ENCODE results near the gene GSDMA.

The GSDMA gene

DNA sequence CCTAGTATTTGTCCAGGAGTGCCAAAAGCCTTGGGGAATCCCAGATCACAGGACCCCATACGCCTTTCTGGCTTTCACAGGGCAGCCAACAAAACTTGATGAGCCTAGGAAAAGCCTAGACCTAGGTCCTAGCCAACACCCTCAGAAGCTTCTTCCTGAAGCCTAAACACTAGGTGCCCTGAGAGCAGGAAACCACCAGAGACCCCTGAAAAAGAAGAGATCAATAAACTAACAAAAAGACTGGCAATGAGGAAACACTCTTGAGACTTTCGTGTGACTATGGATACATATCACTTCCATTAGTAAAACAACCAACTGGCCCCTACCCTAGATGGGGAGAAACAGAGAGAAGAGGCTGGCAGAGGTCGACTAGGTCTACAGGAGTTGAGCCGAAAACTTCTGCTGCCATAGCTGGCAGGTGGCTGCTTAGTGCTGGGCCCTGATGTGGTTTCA lies 36.6 kb upstream of the GSDMA start:
- Histone ChIP-seq H3K9ac (ENCODE audit: low read depth, low read length) (peak overlapping the region; percentile 74; the same call in 1 of the 2 replicates), H3K9me3 (ENCODE audit: control insufficient read depth, insufficient read depth, low read length) (no peaks in the 10 kb centered on the region), H3K4me1 (ENCODE audit: insufficient read depth, low read length) (no peaks in the 10 kb centered on the region; the same call in none of the 2 replicates), H3K36me3 (ENCODE audit: insufficient read depth, low read length) (peaks cover 6% of the 10 kb centered on the region)

DNA sequence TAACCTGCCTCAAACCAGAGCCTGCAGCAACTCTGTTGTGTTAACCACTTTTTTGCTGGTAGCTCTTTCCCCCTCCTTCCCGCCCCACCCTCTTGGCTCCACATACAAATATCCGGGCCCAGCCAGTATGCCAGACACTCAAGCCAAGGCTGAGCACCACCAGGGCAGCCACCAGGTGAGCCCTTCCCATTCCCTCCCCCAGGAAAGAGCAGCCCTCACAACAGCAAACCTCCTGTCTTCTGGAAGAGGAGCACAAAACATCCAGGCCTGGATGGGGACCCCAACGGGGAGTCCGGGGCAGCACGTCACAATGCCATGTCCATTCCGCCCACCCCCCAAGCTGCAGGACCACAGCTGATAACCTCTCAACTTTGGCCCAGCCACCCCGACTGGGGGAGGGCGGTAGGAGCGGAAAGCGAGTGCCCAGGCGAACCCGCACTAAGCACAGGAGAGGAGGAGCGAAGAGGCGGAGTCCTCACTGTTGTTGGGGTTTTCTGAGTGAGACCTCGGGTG lies 36.2 kb upstream of the GSDMA start:
- peak overlapping the region; percentile 74; the same call in 1 of the 2 replicates for H3K9ac ChIP-seq (ENCODE audit: low read depth, low read length)
- no peaks in the 10 kb centered on the region for H3K9me3 ChIP-seq (ENCODE audit: control insufficient read depth, insufficient read depth, low read length)
- H3K36me3 ChIP-seq (ENCODE audit: insufficient read depth, low read length) = peaks cover 6% of the 10 kb centered on the region
- no peaks in the 10 kb centered on the region; the same call in none of the 2 replicates for H3K4me1 ChIP-seq (ENCODE audit: insufficient read depth, low read length)

DNA sequence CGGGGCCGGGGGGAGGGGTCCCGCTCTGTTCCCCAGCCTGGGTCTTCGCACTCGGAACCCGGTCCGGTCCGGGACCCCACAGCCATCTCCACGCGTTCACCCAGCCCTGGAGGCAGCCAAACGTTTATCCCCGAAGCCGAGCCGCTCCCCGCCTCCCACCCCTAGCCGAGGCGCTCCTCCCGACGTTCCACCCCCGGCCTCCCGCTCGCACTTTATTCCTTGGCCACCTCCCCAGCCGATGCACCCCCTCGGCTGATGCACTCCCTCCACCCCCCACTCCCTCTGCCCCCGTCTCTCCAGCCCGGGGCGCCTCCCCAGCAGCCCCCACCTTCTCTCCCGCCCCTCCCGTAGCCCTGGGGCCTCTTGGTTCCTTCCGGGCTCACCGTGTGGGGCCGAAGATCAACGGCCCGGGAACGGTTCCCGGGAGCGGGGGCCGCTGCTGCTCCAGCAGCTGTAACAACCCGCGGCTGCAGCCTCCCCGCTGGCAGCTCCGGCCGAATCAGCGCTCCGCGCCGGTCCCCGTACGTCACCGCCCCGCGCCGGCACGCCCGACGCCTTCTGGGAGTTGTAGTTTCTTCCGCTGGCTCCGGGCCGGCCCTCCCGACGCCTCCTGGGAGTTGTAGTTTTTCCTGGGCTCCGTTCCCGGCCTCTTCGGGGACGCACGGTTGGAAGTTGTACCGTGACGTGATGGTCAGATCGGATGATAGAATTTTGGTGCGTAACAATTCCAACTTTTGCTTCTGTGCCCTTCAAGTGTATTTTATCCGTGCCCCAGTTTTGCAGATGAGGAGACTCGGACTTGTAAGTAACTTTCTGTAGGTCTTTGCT lies 35.5 kb upstream of the GSDMA start, which contains the start of the genes LRRC3C and ORMDL3:
TSS of gene LRRC3C (plus strand) at position 632 of the 828 bp plus-strand sequence. CDS start 13,792 bp downstream, outside the sequence.
TSS of gene ORMDL3 (minus strand) at position 501 of the 828 bp plus-strand sequence. CDS start 3,398 bp downstream, outside the sequence.
- no peaks in the 10 kb centered on the region; the same call in none of the 2 replicates for H3K4me1 ChIP-seq (ENCODE audit: insufficient read depth, low read length)
- peak within 1 kb of the TSS; percentile 74 for H3K9ac ChIP-seq (ENCODE audit: low read depth, low read length)
- peaks cover 3% of the 10 kb centered on the region for H3K36me3 ChIP-seq (ENCODE audit: insufficient read depth, low read length)

DNA sequence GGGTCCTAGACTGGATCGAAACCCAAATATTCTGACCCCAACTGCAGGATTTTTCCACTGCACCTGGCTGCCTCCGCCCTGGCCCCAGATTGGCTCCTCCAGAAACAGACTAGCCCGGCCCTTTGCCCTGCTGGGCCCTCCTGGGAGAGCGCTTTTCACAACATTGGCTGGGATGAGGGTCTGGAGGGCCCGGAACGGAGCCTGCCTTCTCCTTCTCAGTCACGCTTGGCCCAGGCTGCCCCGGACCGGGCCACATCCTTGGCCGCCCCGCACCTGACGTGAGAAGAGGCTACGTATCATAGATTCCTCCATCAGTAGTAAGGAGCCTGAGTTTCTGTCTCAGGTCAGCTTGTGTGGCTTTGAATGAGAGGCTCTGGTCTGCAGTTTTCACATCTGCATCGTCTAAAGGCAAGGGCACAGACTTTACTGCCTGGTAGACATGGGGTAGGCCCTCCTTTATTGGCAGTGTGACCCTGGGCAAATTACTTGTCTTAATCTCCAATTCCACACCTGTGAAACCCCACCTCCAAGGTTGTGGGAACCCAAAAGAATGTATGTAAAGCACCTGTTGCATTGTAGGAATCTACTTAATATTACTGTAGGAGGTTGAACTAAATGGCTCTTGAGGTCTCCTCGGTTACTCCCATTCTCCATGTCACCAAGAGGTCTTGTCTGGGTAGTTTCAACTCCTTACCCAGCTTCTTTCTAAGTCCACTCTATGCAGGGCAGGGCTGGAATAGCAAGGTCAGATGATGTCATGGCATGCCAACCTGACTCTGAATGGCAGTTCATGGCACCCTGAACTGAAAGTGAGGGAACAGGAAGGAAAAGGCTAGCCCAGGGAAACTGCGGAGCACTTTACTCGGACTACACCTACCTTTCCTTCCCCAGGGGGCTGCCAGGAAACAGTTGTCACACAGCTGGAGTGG lies 34.6 kb upstream of the GSDMA start:
- H3K9ac ChIP-seq (ENCODE audit: low read depth, low read length) = peak overlapping the region; percentile 74
- no peaks in the 10 kb centered on the region; the same call in none of the 2 replicates for H3K4me1 ChIP-seq (ENCODE audit: insufficient read depth, low read length)
- peaks cover 3% of the 10 kb centered on the region; the same call in 1 of the 2 replicates for H3K36me3 ChIP-seq (ENCODE audit: insufficient read depth, low read length)

More for the DNA sequence above, 35.5 kb upstream of the GSDMA start, which contains the start of the genes LRRC3C and ORMDL3:
- H3K9me3 ChIP-seq (ENCODE audit: control insufficient read depth, insufficient read depth, low read length) = no peaks in the 10 kb centered on the region

DNA sequence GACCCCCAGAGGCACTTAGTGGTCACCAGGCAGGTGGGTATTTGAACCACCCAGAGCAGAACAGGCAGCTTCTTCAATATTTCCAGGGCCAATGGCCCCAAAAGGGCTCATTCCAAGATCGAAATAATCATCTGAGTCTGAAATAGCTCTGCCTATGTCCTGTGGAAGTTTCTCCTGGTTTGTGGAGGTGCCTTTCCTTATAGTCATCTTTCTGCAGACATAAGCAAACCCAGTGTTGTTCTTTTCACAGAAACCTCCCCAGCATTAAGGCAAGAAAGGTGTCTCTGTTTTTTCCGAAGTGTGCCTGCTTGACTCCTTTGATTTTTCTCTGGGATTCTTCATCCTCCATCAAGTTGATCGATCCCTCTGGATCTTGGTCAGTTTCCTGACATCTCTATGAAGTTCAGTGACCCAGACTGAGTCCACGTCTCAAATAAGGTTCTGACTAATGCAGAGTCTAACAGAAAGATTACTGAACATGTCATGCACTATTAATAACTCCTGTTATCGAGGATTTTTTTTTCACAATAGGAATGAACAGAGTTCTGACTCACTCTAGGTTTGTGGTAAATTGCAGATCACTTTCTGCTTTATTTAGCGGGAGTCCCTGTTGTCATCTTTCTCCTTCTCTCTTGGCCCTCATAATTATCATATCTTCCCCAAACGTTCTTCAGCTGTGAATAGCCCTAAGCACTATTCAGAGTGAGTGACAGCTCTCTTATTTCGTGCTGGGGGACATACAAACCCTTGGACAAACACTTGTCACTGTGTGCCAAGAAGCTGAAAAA lies 33.8 kb upstream of the GSDMA start:
- no peaks in the 10 kb centered on the region for H3K36me3 ChIP-seq (ENCODE audit: insufficient read depth, low read length)
- no peaks in the 10 kb centered on the region for H3K9me3 ChIP-seq (ENCODE audit: control insufficient read depth, insufficient read depth, low read length)
- H3K4me1 ChIP-seq (ENCODE audit: insufficient read depth, low read length) = peaks cover under 1% of the 10 kb centered on the region
- H3K9ac ChIP-seq (ENCODE audit: low read depth, low read length) = no peak overlapping the region

More for the DNA sequence above, 34.6 kb upstream of the GSDMA start:
- H3K9me3 ChIP-seq (ENCODE audit: control insufficient read depth, insufficient read depth, low read length) = no peaks in the 10 kb centered on the region

DNA sequence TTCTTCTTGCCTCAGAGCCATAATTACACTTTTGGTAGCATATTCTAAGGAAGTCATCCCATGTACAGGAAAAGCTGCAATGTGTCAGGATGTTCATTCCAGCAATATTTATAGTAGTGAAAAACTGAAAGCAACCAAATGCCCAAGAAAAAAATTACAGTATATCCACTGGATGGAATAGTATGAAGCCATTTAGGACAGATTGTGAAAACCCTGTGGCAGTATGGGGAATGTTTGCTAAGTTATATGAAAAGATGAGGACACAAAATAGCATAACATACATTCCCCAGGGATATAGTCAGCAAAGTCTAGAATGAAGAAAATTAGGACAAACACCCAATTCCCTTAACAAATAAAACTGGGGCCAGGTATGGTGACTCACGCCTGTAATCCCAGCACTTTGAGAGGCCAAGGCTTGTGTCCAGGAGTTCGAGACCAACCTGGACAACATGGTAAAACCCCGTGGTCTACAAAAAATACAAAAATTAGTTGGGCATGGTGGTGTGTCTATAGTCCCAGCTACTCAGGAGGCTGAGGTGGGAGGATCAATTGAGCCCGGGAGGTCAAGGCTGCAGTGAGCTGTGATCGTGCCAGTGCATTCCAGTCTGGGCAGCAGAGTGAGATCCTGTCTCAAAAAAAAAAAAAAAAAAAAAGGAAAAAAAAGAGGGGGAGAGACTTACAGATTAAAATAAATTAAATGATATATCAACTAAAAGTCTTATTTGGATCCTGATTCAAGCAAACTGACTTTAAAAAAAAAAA lies 33.0 kb upstream of the GSDMA start:
- Histone ChIP-seq H3K9me3 (ENCODE audit: control insufficient read depth, insufficient read depth, low read length) (no peaks in the 10 kb centered on the region), H3K4me1 (ENCODE audit: insufficient read depth, low read length) (peaks cover 5% of the 10 kb centered on the region), H3K36me3 (ENCODE audit: insufficient read depth, low read length) (no peaks in the 10 kb centered on the region), H3K9ac (ENCODE audit: low read depth, low read length) (no peak overlapping the region)

DNA sequence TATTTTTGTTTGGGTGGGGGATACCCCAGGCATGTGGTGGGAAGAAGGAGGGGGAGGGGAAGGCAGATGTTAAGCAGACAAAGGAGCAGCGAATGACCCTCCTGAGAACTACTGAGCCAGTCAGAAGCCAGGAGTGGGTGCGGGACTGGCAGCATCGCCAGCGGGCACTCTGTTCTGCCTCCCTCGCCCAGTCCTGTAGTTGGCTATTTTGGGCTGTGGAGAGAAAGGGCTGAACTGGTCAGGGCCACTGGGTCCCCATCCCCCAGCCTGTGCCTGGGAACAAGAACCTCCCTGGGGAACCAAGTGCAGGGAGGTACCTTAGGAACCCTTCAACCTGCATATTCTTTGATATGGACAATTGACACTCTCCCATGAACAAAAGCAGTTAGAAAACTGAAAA lies 28.9 kb upstream of the GSDMA start:
- Histone ChIP-seq H3K9me3 (ENCODE audit: control insufficient read depth, insufficient read depth, low read length) (no peaks in the 10 kb centered on the region), H3K9ac (ENCODE audit: low read depth, low read length) (no peak overlapping the region), H3K36me3 (ENCODE audit: insufficient read depth, low read length) (no peaks in the 10 kb centered on the region), H3K4me1 (ENCODE audit: insufficient read depth, low read length) (peaks cover 5% of the 10 kb centered on the region; the same call in 1 of the 2 replicates)

DNA sequence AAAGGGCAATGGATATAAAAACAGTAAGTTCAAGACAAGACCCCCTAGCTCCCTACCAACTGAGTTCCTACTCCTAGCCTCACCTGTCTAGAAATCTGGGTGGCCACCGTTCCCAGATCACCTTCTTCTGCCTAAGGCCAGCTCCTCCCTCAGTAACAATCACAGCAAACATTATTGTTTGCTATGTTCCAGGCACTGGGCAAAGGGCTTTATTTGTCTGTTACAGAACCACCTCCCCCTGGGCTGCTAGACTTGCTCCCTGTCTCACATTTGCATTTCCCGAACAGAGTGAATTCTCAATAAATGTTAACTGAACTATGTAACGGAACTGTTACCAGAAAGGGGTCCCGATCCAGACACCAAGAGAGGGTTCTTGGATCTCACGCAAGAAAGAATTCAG lies 28.5 kb upstream of the GSDMA start:
- Histone ChIP-seq H3K4me1 (ENCODE audit: insufficient read depth, low read length) (peaks cover 5% of the 10 kb centered on the region; the same call in 1 of the 2 replicates), H3K9me3 (ENCODE audit: control insufficient read depth, insufficient read depth, low read length) (no peaks in the 10 kb centered on the region), H3K36me3 (ENCODE audit: insufficient read depth, low read length) (no peaks in the 10 kb centered on the region), H3K9ac (ENCODE audit: low read depth, low read length) (no peak overlapping the region)

DNA sequence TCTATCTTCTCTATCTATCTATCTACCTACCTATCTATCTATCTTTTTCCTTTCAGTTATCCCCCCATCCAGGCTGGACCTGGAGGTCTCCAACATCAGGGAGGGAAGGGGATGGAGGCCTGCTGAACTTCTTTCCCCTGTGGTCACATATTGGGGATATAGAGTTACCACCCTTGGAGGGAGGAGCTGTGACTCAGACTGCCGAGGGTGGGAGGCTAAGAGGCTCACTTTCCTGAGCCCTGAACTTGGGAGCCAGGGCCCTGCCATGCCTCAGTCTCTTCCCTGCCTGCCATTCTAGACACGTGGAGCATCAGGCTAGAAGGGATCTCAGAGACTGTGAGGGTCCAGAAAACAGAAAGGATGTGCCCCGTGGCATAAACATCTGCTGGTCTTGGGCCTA lies 26.9 kb upstream of the GSDMA start:
- H3K9ac ChIP-seq (ENCODE audit: low read depth, low read length) = no peak overlapping the region
- H3K36me3 ChIP-seq (ENCODE audit: insufficient read depth, low read length) = no peaks in the 10 kb centered on the region
- peaks cover 5% of the 10 kb centered on the region; the same call in 1 of the 2 replicates for H3K4me1 ChIP-seq (ENCODE audit: insufficient read depth, low read length)
- H3K9me3 ChIP-seq (ENCODE audit: control insufficient read depth, insufficient read depth, low read length) = no peaks in the 10 kb centered on the region

DNA sequence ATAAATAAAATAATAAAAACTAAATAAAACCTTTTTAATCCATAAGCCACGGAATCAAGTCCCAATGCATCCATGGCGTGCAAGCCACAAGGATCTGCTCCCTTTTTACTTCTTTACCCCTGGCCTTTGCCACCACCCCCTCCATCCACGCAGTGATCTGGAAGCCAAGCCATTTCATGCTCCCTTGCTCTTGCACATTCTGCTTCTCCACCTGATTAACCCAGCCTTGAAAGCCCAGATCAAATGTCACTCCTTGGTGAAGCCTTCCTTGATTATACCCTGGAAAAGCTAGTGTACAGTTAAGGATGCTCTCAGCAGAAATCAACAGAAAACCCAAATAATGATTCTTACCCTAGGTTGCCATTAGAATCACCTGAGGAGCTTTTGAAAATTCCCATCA lies 25.4 kb upstream of the GSDMA start:
- Histone ChIP-seq H3K9me3 (ENCODE audit: control insufficient read depth, insufficient read depth, low read length) (no peaks in the 10 kb centered on the region), H3K9ac (ENCODE audit: low read depth, low read length) (no peak overlapping the region), H3K36me3 (ENCODE audit: insufficient read depth, low read length) (no peaks in the 10 kb centered on the region), H3K4me1 (ENCODE audit: insufficient read depth, low read length) (peaks cover 5% of the 10 kb centered on the region; the same call in 1 of the 2 replicates)

DNA sequence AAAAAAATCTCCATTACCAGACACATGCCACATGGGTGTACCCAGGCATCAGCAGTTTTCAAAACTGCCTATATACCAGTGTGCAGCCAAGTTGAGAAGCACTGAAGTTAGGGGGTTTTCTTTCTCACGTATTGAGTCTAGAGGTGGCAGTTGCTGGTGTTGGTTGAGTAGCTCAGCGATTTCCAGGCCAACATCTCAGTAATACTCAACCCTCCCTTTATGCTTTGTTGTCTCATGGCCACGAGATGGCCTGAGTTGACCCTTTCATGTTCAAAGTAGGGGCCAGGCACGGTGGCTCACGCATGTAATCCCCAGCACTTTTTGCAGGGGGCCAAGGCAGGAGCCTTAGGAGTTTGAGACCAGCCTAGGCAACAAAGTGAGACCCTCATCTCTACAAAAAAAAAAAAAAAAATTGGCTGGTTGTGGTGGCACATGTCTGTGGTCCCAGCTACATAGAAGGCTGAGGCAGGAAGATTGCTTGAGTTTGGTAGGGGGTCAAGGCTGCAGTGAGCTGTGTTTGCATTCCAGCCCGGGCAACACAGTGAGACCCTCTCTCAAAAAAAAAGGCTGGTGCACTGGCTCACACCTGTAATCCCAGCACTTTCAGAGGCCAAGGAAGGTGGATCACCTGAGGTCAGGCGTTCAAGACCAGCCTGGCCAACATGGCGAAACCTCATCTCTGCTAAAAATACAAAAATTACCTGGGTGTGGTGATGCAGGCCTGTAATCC lies 24.5 kb upstream of the GSDMA start:
- Histone ChIP-seq H3K4me1 (ENCODE audit: insufficient read depth, low read length) (peaks cover 5% of the 10 kb centered on the region; the same call in 1 of the 2 replicates), H3K9me3 (ENCODE audit: control insufficient read depth, insufficient read depth, low read length) (no peaks in the 10 kb centered on the region), H3K36me3 (ENCODE audit: insufficient read depth, low read length) (no peaks in the 10 kb centered on the region), H3K9ac (ENCODE audit: low read depth, low read length) (no peak overlapping the region)

DNA sequence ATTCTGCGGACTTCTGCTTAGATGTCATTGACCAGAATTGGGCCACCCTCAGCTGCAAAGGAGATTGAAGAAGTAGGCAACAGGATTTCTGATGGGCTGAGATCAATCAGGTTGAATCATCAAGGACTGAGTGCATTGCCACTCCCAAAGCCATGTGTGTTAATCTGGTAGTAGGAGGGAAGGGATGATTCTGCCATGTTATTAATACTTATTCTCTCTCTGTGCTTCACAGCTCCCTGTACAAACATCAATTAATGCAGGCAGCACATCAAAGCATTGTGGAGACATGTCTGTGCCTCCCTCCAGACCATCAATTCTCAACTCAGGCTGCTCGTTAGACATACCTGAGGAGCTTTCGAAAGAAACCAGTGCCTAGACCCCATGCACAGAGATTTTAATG lies 23.7 kb upstream of the GSDMA start:
- peaks cover 3% of the 10 kb centered on the region; the same call in 1 of the 2 replicates for H3K4me1 ChIP-seq (ENCODE audit: insufficient read depth, low read length)
- H3K9me3 ChIP-seq (ENCODE audit: control insufficient read depth, insufficient read depth, low read length) = no peaks in the 10 kb centered on the region
- H3K9ac ChIP-seq (ENCODE audit: low read depth, low read length) = no peak overlapping the region
- H3K36me3 ChIP-seq (ENCODE audit: insufficient read depth, low read length) = no peaks in the 10 kb centered on the region
